Progenitor cell of endocrine pancreas (in vitro differentiated cells): ENCODE measurements around the gene SIGLEC6. TPM values are rescaled to one million over a fixed set of nuclear protein-coding genes. Genes with fewer than 3 reads are reported as not detected.
A peak's percentile ranks its signal among the peaks of the same experiment; 100 is the strongest.

Source experiments
- DNase-seq: peaks from one replicate; pipeline ENCODE4 v3.0.0; 2021; ENCODE audit warnings: low spot score; ENCODE audit not compliant: unreplicated experiment
- H3K27ac Mint-ChIP-seq: 2 replicates; pipeline ENCODE4 v1.8.0; 2021; ENCODE audit warnings: mild to moderate bottlenecking, moderate library complexity, mixed read lengths
- H3K27me3 Mint-ChIP-seq: 2 replicates; pipeline ENCODE4 v1.8.0; 2021; ENCODE audit warnings: mixed read lengths
- H3K36me3 Mint-ChIP-seq: 2 replicates; pipeline ENCODE4 v1.8.0; 2022; ENCODE audit warnings: mixed read lengths; ENCODE audit not compliant: insufficient read depth
- H3K4me1 Mint-ChIP-seq: 2 replicates; pipeline ENCODE4 v1.8.0; 2021; ENCODE audit warnings: low read depth, mixed read lengths
- H3K4me3 Mint-ChIP-seq: 2 replicates; pipeline ENCODE4 v1.8.0; 2021; ENCODE audit warnings: low read depth, mild to moderate bottlenecking, moderate library complexity, mixed read lengths
- H3K9me3 Mint-ChIP-seq: 2 replicates; pipeline ENCODE4 v1.8.0; 2021; ENCODE audit warnings: low read depth, mixed read lengths
- CTCF ChIP-seq: fragments of 200-600 bp; sonication (generic); IDR thresholded peaks from one replicate; pipeline ENCODE4 v1.5.0; 2021; ENCODE audit warnings: antibody characterized with exemption, mild to moderate bottlenecking; ENCODE audit not compliant: unreplicated experiment
- total RNA-seq: library from RNA; stranded (reverse); gene quantifications from 2 replicates; pipeline ENCODE4 v1.2.1, GENCODE V29; 2021

SIGLEC6 gene
- total RNA-seq, 1 donor from 2014 or later: not detected

DNA sequence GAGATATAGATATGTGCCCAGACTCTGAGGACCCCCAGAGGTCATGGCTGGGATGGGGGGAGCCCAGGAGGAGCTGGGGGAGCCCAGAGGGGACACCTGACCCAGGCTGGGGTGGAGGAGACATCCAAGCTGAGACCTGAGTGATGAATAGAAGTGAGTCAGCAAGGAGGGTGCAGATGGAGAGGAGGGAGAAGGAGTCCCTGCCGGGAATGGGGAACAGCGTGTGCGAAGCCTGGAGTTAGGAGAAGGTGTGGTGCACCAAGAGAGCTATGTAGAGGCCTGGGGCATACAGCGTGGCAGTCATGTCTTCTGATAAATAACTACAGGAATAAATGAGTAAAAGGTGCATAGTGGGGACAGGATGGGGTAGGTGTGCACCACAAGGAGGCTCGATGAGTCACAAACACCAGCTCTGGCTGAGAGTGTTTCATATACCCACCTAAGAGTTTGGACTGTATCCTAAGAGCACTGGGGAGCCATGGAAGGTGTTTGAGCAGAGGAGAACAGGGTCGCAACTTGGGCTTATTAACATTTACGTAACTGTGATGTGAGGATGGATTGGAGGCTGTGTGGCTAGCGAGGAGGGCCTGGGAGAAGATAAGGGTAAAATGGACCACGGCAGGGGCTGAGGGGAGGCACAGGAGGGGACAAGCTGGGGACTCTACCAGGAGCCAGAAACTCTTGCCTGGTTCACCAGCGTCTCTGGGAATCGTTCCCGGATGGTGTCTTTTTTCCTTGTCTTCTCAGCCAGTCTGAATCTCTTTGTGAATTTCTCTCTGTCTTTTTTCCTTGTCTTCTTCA is 51.7 kb downstream of the SIGLEC6 start:
- DNase-seq: no peak
- Mint-ChIP-seq H3K4me1 (peaks cover 1% of the 10 kb centered on the region), H3K27ac (no peak overlapping the region), H3K36me3 (no peaks in the 10 kb centered on the region), H3K4me3 (no peak overlapping the region), H3K27me3 (peaks cover 20% of the 10 kb centered on the region), H3K9me3 (no peaks in the 10 kb centered on the region)
- no peak for TF ChIP-seq CTCF

DNA sequence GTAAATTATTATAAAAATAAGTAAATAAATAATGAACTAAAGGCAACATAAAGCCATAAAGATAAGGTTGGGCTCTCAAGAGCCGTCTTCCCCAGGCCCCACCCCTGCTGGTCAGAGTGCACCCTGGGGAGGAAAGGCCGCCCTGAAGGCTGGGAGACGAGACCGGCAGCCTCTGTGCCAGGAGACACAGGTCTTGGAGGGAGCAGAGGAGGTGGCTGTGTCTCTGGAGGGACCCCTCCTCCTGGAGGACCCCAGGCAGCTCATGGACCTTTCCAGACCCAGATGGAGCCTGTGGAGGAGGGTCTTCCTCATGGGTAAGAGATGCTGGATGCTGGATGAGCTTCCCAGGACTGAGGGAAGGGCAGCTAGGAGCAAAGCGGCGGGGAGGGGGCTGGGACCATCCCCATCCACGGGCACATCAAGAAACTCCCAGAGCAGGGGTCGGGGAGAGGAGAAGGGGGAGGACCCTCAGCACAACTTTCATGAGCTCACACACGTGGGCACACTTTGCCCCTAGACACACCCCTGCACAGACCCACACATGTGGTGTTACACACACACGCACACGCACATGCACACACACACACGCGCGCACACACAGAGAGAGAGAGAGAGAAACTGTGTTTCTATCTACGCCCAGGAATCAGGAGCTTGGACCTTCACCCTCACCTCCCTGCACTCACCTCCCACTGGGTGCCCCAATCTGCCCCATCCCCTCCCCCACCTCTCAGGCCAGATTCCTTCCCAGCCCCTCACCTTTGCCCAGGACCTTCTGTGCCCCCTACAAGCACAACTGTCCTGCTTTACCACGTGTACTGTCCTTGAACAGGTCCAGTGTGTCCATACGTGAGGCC is 52.9 kb downstream of the SIGLEC6 start, which contains the start of gene CEACAM18:
TSS of gene CEACAM18 (plus strand) at position 159 of the 854 bp plus-strand sequence.
- Mint-ChIP-seq H3K27me3 (peaks cover 27% of the 10 kb centered on the region), H3K36me3 (no peaks in the 10 kb centered on the region), H3K4me3 (no peak within 1 kb of the TSS), H3K27ac (no peak within 1 kb of the TSS), H3K9me3 (no peaks in the 10 kb centered on the region), H3K4me1 (peaks cover 1% of the 10 kb centered on the region)
- no peak for DNase-seq
- TF ChIP-seq CTCF: no peak

- peaks cover 36% of the 10 kb centered on the region for H3K27me3 Mint-ChIP-seq
- TF ChIP-seq CTCF: no peak
- no peaks in the 10 kb centered on the region for H3K9me3 Mint-ChIP-seq
- no peak overlapping the region for H3K27ac Mint-ChIP-seq
- H3K4me3 Mint-ChIP-seq: no peak overlapping the region
- no peak for DNase-seq
- H3K4me1 Mint-ChIP-seq: peaks cover 1% of the 10 kb centered on the region
- no peaks in the 10 kb centered on the region for H3K36me3 Mint-ChIP-seq
These were observed 54.1 kb downstream of the SIGLEC6 start for GRCh38 chr19:51477344-51477743.

DNA sequence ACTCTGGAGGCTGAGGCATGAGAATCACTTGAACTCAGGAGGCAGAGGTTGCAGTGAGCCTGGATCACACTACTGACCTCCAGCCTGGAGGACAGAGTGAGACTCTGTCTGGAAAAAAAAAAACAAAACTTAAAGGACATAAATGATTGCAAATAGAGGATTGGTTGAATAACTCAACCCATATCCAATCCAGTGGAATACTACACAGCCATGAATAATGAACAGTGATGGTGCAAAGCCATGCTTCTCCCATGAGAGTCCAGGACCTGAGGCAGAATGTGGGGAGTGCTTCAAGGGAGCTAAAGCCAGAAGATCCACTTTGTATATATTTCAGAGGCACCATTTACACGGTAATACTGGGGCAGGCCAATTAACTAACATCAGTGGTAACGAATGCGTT is 55.3 kb downstream of the SIGLEC6 start:
- no peak overlapping the region for H3K27ac Mint-ChIP-seq
- H3K4me1 Mint-ChIP-seq: peaks cover 1% of the 10 kb centered on the region
- DNase-seq: no peak
- peaks cover 41% of the 10 kb centered on the region for H3K27me3 Mint-ChIP-seq
- no peaks in the 10 kb centered on the region for H3K9me3 Mint-ChIP-seq
- no peak for TF ChIP-seq CTCF
- no peak overlapping the region for H3K4me3 Mint-ChIP-seq
- H3K36me3 Mint-ChIP-seq: no peaks in the 10 kb centered on the region

DNA sequence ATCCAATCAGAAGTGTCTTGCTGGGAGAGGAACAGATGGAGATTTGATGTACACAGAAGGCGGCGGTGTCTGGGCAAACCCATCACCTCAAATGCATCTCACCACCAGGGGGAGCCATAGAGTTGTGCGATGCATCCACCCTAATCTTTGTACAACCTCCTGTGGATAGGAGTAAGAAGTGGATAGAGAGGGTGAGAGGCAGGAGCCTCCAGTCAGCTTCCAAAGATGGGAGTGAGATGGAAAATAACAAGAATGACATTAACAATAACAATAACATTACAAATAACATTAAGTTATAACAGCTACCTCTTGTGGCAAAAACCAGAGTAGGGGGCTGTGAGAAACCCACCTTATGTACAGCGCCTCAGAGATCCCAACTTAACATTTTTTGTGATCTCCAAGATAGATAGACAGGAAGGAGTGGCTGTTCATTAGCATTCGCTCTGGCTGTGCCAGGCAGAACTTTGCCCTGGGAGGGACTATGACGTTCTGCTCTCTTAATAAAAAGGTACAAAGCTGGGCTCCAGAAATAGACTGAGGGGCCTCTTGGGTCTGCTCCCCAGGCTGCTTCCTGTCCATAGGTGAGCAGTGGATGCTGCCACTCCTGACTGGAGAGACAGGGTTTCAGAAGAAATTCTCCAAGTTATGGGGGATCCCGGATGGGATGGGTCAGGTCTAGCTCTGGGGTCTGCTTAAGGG is 58.3 kb downstream of the SIGLEC6 start:
- peaks cover 42% of the 10 kb centered on the region for H3K27me3 Mint-ChIP-seq
- no peak overlapping the region for H3K27ac Mint-ChIP-seq
- peak; percentile 81 for TF ChIP-seq CTCF
- no peak overlapping the region for H3K4me3 Mint-ChIP-seq
- peak; percentile 65 for DNase-seq
- peaks cover 1% of the 10 kb centered on the region for H3K4me1 Mint-ChIP-seq
- no peaks in the 10 kb centered on the region for H3K36me3 Mint-ChIP-seq
- no peaks in the 10 kb centered on the region for H3K9me3 Mint-ChIP-seq
